ENCODE data around the gene SP3. TPM values are rescaled to one million over a fixed set of nuclear protein-coding genes. Genes with fewer than 3 reads are reported as not detected.

Gene SP3
- total RNA-seq, 1 experiment from 2014 or later, result 73.8 TPM

DNA sequence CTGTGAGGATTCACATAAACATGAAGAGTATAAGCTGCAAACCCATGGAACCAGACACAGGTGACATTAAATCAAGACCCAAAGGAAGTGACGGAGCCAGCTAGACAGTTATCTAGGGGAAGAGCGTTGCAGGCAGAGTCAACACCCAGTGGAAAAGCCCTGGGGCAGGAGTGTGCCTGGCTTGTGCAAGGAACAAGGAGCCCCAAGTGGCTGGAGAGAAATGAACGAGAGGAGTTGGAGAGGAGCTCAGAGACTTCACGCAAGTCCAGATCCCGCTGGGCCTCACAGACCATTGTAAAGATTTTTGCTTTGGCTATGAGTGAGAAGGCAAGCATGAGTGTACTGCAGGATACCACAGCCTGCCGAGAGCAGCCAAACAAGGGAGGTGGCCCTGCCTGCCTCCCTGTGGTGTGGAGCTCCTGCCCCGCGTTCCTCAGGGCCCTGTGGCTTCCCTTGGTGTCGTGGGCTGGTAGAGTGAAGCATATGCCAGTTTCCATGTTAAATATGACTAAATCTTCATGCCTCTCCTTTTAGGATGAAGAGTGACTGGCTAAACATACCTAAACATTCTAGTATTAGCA lies 88.2 kb downstream of the SP3 start:
- CTCF ChIA-PET, result interaction anchor here (0.6 kb wide), 1 partner anchor 123 kb away, joined by 4 read pairs; no protein-coding TSS in a partner anchor
- no peak for TF ChIP-seq CTCF (IDR thresholded peaks at IDR 0.05; ENCODE audit: unreplicated experiment)
- Mint-ChIP-seq H3K4me1 (ENCODE audit: insufficient read depth, unreplicated experiment) (no peaks in the 10 kb centered on the region), H3K27me3 (ENCODE audit: insufficient read depth, unreplicated experiment) (no peaks in the 10 kb centered on the region), H3K4me3 (ENCODE audit: unreplicated experiment) (no peak overlapping the region), H3K27ac (ENCODE audit: low read depth, unreplicated experiment) (no peak overlapping the region), H3K36me3 (ENCODE audit: insufficient read depth, unreplicated experiment) (no peaks in the 10 kb centered on the region), H3K9me3 (ENCODE audit: unreplicated experiment) (no peaks in the 10 kb centered on the region)
- intact Hi-C loops (cut with micrococcal nuclease), result no loop called here
- no TSS peak for BruUV-seq (replicated peaks)
- DNase-seq (ENCODE audit: unreplicated experiment), result no peak
- POLR2A ChIA-PET, result no interaction called here

GRCh38 chr2:173874894-173875237 lies 90.3 kb downstream of the SP3 start:
- intact Hi-C loops (cut with micrococcal nuclease), result no loop called here
- ChIA-PET CTCF (no interaction called here), POLR2A (no interaction called here)
- no TSS peak for BruUV-seq (replicated peaks)
- DNase-seq (ENCODE audit: unreplicated experiment), result no peak
- H3K27ac Mint-ChIP-seq (ENCODE audit: low read depth, unreplicated experiment), result no peak overlapping the region
- H3K27me3 Mint-ChIP-seq (ENCODE audit: insufficient read depth, unreplicated experiment), result peaks cover 6% of the 10 kb centered on the region
- TF ChIP-seq CTCF (IDR thresholded peaks at IDR 0.05; ENCODE audit: unreplicated experiment), result no peak
- no peaks in the 10 kb centered on the region for H3K4me1 Mint-ChIP-seq (ENCODE audit: insufficient read depth, unreplicated experiment)
- H3K36me3 Mint-ChIP-seq (ENCODE audit: insufficient read depth, unreplicated experiment), result no peaks in the 10 kb centered on the region
- H3K4me3 Mint-ChIP-seq (ENCODE audit: unreplicated experiment), result no peak overlapping the region
- no peaks in the 10 kb centered on the region for H3K9me3 Mint-ChIP-seq (ENCODE audit: unreplicated experiment)

- no peak overlapping the region for H3K4me3 Mint-ChIP-seq (ENCODE audit: unreplicated experiment)
- DNase-seq (ENCODE audit: unreplicated experiment), result no peak
- no peaks in the 10 kb centered on the region for H3K4me1 Mint-ChIP-seq (ENCODE audit: insufficient read depth, unreplicated experiment)
- ChIA-PET CTCF (no interaction called here), POLR2A (no interaction called here)
- H3K36me3 Mint-ChIP-seq (ENCODE audit: insufficient read depth, unreplicated experiment), result no peaks in the 10 kb centered on the region
- intact Hi-C loops (cut with micrococcal nuclease), result no loop called here
- TF ChIP-seq CTCF (IDR thresholded peaks at IDR 0.05; ENCODE audit: unreplicated experiment), result no peak
- H3K27me3 Mint-ChIP-seq (ENCODE audit: insufficient read depth, unreplicated experiment), result peaks cover 12% of the 10 kb centered on the region
- H3K27ac Mint-ChIP-seq (ENCODE audit: low read depth, unreplicated experiment), result no peak overlapping the region
- BruUV-seq (replicated peaks), result no TSS peak
- no peaks in the 10 kb centered on the region for H3K9me3 Mint-ChIP-seq (ENCODE audit: unreplicated experiment)
Measured at GRCh38 chr2:173874003-173874893, 90.9 kb downstream of the SP3 start.

DNA sequence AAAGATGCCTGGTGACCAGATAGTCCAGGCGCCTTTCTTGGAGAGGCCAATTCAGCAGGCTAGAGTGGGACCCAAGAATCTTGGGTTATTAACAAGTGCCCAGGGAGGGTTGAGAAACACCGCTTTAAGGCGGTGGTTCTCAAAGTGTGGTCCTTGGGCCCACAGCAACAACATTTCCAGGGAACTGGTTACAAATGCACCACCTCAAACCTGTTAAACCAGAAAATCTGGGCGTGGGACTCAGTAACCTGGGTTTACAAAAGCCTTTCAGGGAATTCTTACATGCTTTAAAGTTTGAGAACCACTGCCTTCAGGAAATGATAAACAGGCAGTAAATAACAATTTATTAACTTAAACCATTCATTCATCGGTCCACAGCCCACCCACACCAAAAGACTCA lies 92.5 kb downstream of the SP3 start:
- no TSS peak for BruUV-seq (replicated peaks)
- no peak for DNase-seq (ENCODE audit: unreplicated experiment)
- intact Hi-C loops (cut with micrococcal nuclease), result no loop called here
- Mint-ChIP-seq H3K36me3 (ENCODE audit: insufficient read depth, unreplicated experiment) (no peaks in the 10 kb centered on the region), H3K4me3 (ENCODE audit: unreplicated experiment) (no peak overlapping the region), H3K9me3 (ENCODE audit: unreplicated experiment) (no peaks in the 10 kb centered on the region), H3K27ac (ENCODE audit: low read depth, unreplicated experiment) (no peak overlapping the region), H3K27me3 (ENCODE audit: insufficient read depth, unreplicated experiment) (peaks cover 19% of the 10 kb centered on the region), H3K4me1 (ENCODE audit: insufficient read depth, unreplicated experiment) (no peaks in the 10 kb centered on the region)
- ChIA-PET POLR2A (no interaction called here), CTCF (interaction anchor here (1.6 kb wide), 1 partner anchor 11 kb away, joined by 4 read pairs; no protein-coding TSS in a partner anchor)
- TF ChIP-seq CTCF (IDR thresholded peaks at IDR 0.05; ENCODE audit: unreplicated experiment), result no peak

Data from MCF 10A (cell line).